ENCODE measurements around the gene BEND7. TPM values are rescaled to one million over a fixed set of nuclear protein-coding genes. Genes with fewer than 3 reads are reported as not detected.

BEND7 gene
- total and polyA plus RNA-seq, 2 donors from 2014 or later = 16.7 to 37.9 TPM

DNA sequence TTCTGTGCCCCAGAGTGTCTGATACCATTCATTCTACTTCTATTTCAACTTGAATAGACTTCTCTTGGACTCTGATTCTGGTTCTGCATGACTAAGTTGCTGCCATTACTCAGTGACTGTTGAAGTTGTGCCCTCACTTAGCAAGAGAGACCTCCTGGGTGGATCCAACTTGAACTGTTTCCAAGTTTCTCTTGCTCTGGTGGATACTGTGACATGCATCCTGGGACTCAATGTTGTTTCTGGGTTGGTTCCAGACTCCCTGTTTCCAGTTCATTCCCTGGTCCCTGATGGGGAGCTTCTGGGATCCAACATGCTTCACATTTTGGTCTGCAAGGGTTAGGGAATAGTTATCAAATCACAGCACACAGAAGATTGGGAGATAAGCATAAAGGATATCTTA is 31.8 kb upstream of the BEND7 start:
- Histone ChIP-seq H3K9me3 (ENCODE audit: control insufficient read depth in 2 of 3, insufficient read depth in 1 of 3, low read length in 3 of 3) (peaks cover 0 to 2% (median 0%) of the 10 kb centered on the region in 3 donors), H3K36me3 (ENCODE audit: control insufficient read depth in 2 of 3, insufficient read depth in 3 of 3, low read length in 3 of 3) (no peaks in the 10 kb centered on the region), H3K9ac (ENCODE audit: low read length in 3 of 3) (no peak overlapping the region), H3K27ac (ENCODE audit: low read depth in 2 of 2, low read length in 2 of 2) (peak overlapping the region; percentile 12 to 23), H3K27me3 (ENCODE audit: control insufficient read depth, insufficient read depth, low read length) (no peaks in the 10 kb centered on the region), H3K4me3 (ENCODE audit: low read length in 3 of 3) (no peak overlapping the region), H3K4me1 (ENCODE audit: control insufficient read depth in 2 of 3, insufficient read depth in 2 of 3, low read depth in 1 of 3, low read length in 3 of 3) (peaks cover 0 to 5% (median 2%) of the 10 kb centered on the region in 3 donors)
- TF ChIP-seq, protein P1, sequence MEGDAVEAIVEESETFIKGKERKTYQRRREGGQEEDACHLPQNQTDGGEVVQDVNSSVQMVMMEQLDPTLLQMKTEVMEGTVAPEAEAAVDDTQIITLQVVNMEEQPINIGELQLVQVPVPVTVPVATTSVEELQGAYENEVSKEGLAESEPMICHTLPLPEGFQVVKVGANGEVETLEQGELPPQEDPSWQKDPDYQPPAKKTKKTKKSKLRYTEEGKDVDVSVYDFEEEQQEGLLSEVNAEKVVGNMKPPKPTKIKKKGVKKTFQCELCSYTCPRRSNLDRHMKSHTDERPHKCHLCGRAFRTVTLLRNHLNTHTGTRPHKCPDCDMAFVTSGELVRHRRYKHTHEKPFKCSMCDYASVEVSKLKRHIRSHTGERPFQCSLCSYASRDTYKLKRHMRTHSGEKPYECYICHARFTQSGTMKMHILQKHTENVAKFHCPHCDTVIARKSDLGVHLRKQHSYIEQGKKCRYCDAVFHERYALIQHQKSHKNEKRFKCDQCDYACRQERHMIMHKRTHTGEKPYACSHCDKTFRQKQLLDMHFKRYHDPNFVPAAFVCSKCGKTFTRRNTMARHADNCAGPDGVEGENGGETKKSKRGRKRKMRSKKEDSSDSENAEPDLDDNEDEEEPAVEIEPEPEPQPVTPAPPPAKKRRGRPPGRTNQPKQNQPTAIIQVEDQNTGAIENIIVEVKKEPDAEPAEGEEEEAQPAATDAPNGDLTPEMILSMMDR (IDR thresholded peaks at IDR 0.05; ENCODE audit: borderline replicate concordance, extremely low read depth, insufficient read depth) = no peak
- intact Hi-C loops (cut with DNase I) = no loop called here
- DNase-seq (peak in 3 of 5 donors; percentile 16 to 81 (median 53)), FAIRE-seq (no peak)

DNA sequence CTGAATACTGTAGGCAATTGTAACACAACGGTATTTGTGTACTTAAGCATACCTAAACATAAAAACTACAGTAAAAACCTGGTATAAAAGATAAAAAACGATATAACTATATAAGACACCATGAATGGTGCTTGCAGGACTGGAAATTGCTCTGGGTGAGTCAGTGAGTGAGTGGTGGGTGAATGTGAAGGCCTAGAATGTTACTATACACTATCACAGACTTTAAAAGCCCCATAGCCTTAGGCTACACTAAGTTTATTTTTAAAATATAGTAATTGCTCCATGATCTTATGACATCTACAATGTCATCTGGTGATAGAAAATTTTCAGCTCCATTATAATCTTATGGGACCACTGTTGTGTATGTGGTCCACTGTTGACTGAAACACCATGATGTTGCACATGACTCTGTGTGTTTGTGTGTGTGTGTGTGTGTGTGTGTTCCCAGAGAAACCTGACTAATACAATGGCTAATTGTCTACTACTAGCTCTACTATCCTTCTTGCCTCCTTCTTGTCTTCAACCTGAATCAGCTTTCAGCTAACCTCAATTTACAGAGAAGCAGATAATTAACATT is 30.4 kb upstream of the BEND7 start:
- Histone ChIP-seq H3K36me3 (ENCODE audit: control insufficient read depth in 2 of 3, insufficient read depth in 3 of 3, low read length in 3 of 3) (no peaks in the 10 kb centered on the region), H3K9me3 (ENCODE audit: control insufficient read depth in 2 of 3, insufficient read depth in 1 of 3, low read length in 3 of 3) (peaks cover 0 to 2% (median 0%) of the 10 kb centered on the region in 3 donors), H3K9ac (ENCODE audit: low read length in 3 of 3) (no peak overlapping the region), H3K4me3 (ENCODE audit: low read length in 3 of 3) (no peak overlapping the region), H3K27me3 (ENCODE audit: control insufficient read depth, insufficient read depth, low read length) (no peaks in the 10 kb centered on the region), H3K27ac (ENCODE audit: low read depth in 2 of 2, low read length in 2 of 2) (no peak overlapping the region), H3K4me1 (ENCODE audit: control insufficient read depth in 2 of 3, insufficient read depth in 2 of 3, low read depth in 1 of 3, low read length in 3 of 3) (peaks cover 0 to 2% (median 2%) of the 10 kb centered on the region in 3 donors)
- TF ChIP-seq, protein P1 (IDR thresholded peaks at IDR 0.05; ENCODE audit: borderline replicate concordance, extremely low read depth, insufficient read depth) = no peak
- intact Hi-C loops (cut with DNase I) = no loop called here
- DNase-seq (no peak), FAIRE-seq (no peak)

DNA sequence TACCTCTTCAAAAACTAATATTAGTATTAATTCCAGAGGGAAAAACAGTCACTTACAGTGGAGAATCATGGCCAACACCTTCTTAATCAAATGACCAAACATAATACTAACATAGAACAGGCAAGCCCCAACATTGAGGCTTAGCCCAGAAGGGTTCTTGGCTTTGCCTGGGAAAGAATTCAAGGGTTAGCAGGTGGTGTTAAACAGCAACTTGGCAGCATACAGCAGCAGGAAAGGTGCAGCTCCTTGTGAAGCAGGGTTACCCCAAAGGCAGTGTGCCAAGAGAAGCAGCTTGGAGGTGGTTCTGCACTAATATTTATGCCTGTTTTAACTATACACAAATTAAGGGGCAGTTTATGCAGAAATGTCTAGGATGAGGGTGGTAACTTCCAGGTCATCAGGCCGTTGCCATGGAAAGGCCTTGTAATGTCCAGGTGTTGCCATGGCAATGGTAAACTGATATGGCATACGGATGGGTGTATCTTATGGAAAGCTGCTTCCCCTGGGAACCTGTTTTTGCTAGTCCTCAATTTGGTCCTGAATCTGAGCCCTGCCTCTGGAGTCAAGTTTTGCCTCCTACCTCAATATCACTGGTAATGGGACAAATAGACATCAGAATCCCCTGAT is 27.2 kb upstream of the BEND7 start:
- DNase-seq (peak in 4 of 5 donors; percentile 62 to 88 (median 76)), FAIRE-seq (no peak)
- Histone ChIP-seq H3K27ac (ENCODE audit: low read depth in 2 of 2, low read length in 2 of 2) (no peak overlapping the region), H3K9ac (ENCODE audit: low read length in 3 of 3) (no peak overlapping the region), H3K4me3 (ENCODE audit: low read length in 3 of 3) (no peak overlapping the region), H3K4me1 (ENCODE audit: control insufficient read depth in 2 of 3, insufficient read depth in 2 of 3, low read depth in 1 of 3, low read length in 3 of 3) (peaks cover 0 to 2% (median 0%) of the 10 kb centered on the region in 3 donors), H3K27me3 (ENCODE audit: control insufficient read depth, insufficient read depth, low read length) (no peaks in the 10 kb centered on the region), H3K36me3 (ENCODE audit: control insufficient read depth in 2 of 3, insufficient read depth in 3 of 3, low read length in 3 of 3) (no peaks in the 10 kb centered on the region), H3K9me3 (ENCODE audit: control insufficient read depth in 2 of 3, insufficient read depth in 1 of 3, low read length in 3 of 3) (peaks cover 0 to 2% (median under 1%) of the 10 kb centered on the region in 3 donors)
- TF ChIP-seq, protein P1 (IDR thresholded peaks at IDR 0.05; ENCODE audit: borderline replicate concordance, extremely low read depth, insufficient read depth) = no peak
- intact Hi-C loops (cut with DNase I) = no loop called here
